Measurements from ENCODE around the gene SHISA8.
"Not testable (repeated sequence)": the region's sequence is repeated elsewhere in the genome, so short reads cannot be mapped to it uniquely, and the experiment has no call there.

GRCh38 chr22:41948928-41949296, 34.0 kb upstream of the SHISA8 start:
- TF ChIP-seq CTCF (conservative IDR thresholded peaks at IDR 0.05); EZH2 (IDR thresholded peaks at IDR 0.05; ENCODE audit: low read depth): not testable (repeated sequence)

Data from PC-9 (cell line).